CD4-positive, alpha-beta T cell treated with Interleukin-6 for 4 hours (primary cell): Measurements from ENCODE around the gene TM9SF2.
A peak's percentile ranks its signal among the peaks of the same experiment; 100 is the strongest.

ENCODE experiments used
- DNase-seq: peaks from one replicate; pipeline ENCODE4 v3.0.0-alpha.2; 2020; ENCODE audit warnings: mixed read lengths

TM9SF2 gene

GRCh38 chr13:99582511-99582910 lies 81.2 kb downstream of the TM9SF2 start:
- no peak for DNase-seq

DNA sequence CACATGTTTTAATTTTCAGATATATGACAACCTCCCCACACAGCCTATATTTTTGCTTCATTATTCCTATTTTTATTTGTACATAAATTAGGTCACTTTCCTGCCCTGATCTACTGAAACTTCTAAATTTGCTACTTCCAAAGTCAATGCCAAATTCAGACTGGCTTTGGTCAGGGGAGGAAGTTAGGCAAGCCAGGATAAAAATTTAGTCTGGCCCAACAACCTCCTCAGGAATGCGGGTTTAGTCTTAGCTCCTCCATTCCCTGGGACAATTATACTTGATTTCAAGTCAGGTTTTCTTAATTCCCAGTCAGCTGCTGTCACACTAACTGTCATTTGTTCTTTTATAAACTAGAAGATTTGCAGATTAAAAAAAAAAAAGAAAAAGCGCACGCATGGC lies 84.3 kb downstream of the TM9SF2 start:
- no peak for DNase-seq

GRCh38 chr13:99587021-99587420 lies 85.7 kb downstream of the TM9SF2 start:
- DNase-seq, result no peak

DNA sequence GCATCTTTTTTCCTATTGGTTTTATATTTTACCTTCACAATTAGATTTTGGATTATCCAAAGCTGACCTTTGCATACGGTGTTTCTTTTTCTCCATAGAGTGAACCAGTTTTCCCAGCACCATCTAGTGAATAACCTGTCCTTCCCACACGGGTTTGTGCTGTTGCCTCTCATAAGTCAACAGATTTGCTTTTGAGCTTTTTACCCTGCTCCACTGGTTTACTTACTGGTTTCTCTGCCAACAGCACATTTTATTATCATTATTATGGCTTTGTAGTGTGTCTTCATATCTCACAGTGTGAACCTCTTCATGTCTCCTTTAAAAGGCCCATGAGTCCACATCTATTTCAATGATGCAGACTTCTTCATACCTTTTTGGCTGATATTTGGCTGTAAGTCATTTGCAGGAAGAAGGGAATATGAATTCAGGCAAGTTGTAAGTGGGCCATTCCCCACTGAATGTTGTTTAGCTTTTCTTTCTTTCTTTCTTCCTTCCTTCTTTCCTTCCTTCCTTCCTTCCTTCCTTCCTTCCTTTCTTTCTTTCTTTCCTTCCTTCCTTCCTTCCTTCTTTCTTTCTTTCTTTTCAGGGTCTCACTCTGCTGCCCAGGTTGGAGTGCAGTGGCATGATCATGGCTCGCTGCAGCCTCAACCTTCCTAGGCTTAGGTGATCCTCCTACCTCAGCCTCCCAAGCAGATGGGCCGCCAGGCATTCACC lies 86.8 kb downstream of the TM9SF2 start:
- DNase-seq, result no peak

DNA sequence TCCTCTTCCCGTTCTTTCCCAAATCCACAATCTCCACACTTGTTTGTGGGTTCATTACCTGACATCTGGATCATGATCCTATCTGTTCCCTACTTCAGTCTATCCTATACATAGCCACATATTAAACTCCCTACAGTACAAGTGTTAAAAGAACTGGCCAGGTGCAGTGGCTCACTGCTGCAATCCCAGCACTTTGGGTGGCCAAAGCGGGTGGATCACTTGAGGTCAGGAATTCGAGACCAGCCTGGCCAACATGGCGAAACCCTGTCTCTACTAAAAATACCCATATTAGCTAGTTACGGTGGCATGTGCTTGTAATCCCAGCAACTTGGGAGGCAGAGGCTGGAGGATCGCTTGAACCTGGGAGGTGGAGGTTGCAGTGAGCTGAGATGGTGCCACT lies 88.3 kb downstream of the TM9SF2 start:
- DNase-seq, result no peak

GRCh38 chr13:99590519-99591011 lies 89.3 kb downstream of the TM9SF2 start:
- no peak for DNase-seq

DNA sequence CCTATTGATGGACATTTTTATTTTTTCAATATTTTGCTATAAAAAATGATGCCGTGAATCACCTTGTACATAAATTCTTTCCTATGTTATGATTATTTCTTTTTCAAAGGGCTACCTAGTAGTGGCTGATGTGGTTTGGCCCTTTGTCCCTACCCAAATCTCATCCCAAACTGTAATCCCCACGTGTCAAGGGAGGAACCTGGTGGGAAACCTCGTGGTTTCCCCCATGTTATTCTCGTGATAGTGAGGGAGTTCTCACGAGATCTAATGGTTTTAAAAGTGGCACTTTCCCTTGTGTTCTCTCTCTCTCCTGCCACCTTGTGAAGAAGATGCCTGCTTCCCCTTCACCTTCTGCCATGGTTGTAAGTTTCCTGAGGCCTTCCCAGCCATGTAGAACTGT lies 94.9 kb downstream of the TM9SF2 start:
- no peak for DNase-seq

GRCh38 chr13:99600318-99600717 lies 99.0 kb downstream of the TM9SF2 start:
- DNase-seq, result peak; percentile 14

DNA sequence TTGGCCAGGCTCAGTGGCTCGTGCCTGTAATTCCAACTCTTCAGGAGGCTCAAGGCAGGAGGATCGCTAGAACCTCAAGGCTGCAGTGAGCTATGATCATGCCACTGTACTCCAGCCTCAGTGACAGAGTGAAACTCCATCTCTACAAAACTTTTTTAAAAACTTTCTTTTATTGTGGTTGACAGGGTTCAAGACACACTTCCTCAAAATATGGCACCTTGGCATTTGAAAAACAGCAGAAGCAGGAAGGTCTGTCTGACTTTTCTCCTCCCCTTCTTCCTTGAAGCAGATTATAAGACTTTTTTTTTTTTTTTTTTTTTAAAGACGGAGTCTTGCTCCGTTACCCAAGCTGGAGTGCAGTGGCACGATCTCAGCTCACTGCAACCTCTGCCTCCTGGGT lies 100.3 kb downstream of the TM9SF2 start:
- peak; percentile 30 for DNase-seq

DNA sequence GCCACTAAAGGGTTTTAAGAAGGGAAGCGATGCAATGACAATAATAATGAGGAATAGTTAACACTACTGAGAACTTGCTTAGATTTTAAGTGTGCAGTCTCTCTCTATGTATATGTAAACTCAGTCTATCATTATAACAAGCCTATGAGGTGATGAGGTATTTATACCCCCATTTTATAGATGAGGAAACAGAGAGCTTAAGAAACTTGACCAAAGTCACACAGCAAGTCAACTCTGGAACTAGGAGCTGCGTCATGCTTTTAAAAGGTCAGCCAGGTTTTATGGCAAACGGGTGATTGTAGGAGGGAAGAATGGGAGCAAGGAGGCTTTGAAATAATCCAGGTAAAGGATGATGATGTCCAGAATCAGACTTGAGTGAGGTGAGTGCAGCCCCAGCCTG lies 103.4 kb downstream of the TM9SF2 start:
- no peak for DNase-seq

DNA sequence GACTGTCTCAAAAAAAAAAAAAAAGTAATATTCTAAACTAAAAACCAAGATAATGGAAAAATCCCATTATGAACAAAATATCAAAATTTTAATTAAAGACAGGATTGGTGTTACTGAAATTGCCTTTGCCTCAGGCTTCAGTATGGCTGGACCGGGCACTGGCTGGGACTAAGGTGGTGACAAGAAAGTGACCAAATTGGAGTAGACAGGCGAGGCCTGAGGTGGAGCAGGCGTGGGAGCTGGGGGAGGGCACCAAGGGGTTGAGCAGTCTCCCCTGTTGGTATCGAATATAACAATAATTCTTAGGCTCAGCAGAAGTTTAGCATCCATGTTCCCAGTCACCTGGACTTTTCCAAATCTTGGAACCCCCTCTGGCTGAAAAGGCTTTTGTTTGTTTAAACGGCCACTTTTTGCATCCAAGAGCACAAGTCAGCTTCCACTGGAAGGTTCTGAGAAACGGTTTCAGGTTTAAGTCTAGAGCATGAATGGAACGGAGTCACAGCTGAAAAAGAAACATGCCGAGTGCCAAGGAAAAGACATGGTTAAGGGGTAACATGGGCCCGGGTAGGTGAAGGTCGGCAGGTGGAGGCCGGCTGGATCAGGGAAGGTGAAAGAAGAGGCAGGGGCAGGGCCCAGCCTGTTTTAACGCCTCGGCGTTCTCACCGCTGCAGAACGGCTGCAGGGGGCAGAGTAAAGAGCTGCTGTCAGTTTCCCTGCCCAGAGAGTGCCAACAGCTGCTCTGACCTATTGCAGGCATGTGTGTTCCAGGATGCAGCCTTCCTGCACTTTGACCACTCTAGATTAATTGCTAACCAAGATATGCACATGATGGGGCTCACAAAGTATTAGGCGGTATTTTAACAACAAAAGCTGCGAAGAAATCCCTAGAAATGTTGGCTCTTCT lies 104.4 kb downstream of the TM9SF2 start:
- DNase-seq, result peak; percentile 71

GRCh38 chr13:99606324-99607066 lies 105.2 kb downstream of the TM9SF2 start, which contains the start of gene CLYBL:
Gene CLYBL, plus strand, starts transcription at chr13:99606690.
- peak; percentile 91 for DNase-seq

GRCh38 chr13:99608345-99608744 lies 107.1 kb downstream of the TM9SF2 start:
- DNase-seq, result no peak

GRCh38 chr13:99610702-99611289 lies 109.5 kb downstream of the TM9SF2 start:
- no peak for DNase-seq
